ENCODE data around the gene NVL.
"Not testable (repeated sequence)": the region's sequence is repeated elsewhere in the genome, so short reads cannot be mapped to it uniquely, and the experiment has no call there.

Gene NVL

DNA sequence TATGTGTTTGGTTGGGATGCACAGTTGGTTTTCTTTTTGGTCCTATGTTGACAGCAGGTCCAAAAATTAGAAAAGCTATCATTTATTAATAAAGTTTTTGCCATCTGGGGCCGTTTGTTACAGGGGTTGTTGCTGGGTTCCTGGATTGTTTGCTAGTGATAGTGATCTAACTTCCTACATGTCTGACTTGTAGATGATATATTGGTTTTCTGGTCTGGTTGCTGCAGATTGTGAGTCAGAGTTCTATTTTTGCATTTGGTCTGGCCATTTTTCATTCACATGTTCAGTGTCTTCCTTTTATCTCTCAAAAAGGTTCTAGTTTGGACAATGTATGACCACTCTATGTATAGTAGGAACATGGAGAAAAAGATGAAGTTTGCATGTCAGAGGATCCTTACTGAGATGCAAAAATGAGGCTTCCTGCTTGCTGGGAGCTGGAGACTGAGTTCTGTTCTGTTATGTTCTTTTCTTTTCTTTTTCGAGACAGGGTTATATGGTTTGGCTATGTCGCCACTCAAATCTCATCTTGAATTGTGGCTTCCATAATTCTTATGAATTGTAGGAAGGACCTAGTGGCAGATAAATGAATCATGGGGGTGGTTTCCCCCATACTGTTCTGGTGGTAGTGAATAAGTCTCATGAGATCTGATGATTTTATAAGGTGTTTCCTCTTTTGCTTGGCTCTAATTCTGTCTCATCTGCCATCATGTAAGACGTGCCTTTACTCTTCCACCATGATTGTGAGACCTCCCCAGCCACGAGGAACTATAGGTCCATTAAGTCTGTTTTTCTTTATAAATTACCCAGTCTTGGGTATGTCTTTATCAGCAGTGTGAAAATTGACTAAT lies 4.2 kb upstream of the NVL start:
- DNase-seq, result no peak

DNA sequence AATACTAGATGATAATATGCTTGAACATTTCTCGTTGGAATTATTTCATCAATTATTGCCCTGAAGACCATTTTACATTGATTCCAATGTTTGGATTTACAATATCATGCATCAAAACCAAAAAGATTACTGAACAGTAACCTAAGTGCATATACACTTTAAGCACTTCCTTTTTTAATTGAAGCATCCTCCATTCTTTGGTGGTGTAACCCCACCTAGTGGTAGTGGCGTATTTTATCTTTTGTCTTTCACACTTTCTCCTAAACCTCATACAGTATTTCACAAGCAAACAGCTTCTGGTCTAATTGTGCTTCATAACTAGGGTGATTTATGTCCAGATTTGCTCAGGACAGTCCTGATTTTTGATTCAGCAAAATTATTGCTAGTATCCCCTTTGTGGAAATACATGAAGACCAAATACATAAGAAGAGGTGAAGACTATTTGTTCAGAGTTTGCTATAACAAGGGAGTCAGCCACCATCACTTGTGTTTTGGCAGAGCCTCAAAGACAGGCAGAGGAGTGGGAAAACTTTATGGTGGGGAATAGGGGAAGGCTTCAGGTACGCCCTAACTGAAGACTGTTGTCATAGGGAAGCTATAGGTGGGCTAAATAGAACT lies 3.4 kb upstream of the NVL start:
- peak; percentile 44 for DNase-seq

DNA sequence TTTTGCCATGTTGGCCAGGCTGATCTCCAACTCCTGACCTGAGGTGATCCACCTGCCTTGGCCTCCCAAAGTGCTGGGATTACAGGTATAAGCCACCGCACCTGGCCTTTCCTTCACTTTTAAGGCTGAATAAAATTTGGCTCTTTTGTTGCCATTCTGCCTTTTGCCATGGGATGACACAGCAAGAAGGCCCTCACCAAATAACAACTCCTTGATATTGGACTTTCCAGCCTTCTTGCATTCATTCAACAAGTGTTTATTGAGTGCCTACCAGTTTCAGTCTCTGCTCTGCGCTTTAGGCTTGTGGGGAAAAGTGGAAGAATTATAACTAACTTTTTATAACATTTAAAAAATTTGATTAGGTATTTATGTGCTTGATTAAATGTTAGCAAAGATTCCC lies 1.9 kb upstream of the NVL start:
- no peak for DNase-seq

GRCh38 chr1:224331326-224331725 lies 1.4 kb upstream of the NVL start:
- DNase-seq, result no peak

DNA sequence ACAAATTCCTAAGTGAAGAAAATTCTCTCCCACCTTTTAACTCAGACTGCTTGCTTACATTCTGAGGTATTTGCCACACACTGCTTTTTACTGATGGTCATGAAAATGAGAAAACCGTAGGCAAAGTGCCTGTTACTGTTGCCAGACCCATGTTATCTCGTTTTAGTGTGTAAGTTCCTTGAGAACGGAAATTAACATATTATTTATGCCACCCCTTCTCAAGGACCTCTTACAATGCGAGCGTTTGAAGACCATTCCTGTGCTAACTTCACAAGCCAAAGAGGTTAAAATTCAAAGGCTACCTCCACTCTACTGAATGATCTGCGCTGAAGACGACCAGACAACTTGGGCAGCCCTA lies 509 bp downstream of the NVL start:
- DNase-seq, result no peak

DNA sequence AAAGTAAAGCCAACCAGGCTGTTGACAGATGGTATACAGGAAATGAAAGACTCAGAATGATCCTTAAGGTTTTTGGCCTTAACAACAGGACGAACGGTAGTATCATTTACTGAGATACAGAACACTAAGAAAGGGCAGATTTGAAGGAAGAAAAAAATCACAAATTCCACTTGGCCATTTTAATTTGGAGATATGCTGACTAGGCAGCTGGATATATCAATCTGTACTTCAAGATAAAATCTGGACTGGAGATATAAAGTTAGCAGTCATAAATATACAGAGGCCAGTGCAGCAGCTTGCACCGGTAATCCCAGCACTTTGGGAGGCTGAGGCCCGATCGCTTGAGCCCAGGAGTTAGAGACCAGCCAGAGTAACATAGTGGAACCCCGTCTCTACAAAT lies 1.3 kb downstream of the NVL start:
- DNase-seq, result no peak

DNA sequence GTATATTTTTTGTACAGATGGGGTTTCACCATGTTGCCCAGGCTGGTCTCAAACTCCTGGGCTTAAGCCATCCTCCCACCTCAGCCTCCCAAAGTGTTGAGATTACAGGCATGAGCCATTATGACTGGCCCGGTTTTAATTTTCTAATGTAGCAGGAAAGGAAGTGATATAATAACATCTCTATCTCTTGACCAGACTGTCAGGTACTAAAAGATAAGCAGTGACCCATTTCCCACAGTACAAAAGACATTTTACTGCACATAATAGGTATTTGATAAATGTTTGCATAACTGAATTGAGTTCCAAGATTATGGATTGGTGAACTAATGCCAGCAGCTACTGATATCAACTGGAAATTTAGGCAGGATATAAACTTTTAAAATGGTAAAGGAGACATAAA lies 4.0 kb downstream of the NVL start:
- no peak for DNase-seq

GRCh38 chr1:224321706-224322105 lies 8.3 kb downstream of the NVL start:
- DNase-seq, result no peak

DNA sequence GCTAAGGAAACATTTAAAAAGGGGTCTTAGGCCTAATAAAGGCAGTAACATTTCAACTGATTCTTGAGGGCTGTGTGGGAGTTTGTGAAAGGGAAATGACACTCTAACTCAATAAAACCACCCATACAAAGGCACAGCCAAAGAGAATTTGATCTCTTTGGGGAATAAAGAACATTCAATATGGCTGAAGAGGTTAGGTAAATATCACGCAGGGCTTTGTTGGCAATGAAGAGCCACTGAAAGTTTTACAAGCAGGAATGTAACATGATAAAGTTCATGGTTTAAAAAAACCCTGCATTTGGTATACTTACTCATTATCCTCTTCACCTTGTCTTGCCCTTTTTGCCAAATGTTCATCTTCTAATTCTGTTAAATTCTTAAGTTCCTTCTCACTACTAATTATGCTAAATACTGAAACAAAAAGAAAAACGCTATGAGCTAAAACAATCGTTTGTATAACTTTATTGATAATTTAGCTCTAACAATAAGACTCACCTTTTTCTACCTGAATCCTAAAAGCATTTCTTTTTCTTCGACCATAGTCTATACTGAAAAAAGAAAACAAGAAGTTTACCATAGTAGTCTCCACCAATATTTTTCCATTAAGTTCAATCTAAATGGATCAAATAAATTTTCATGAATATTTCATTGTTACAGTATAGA lies 12.5 kb downstream of the NVL start:
- no peak for DNase-seq

DNA sequence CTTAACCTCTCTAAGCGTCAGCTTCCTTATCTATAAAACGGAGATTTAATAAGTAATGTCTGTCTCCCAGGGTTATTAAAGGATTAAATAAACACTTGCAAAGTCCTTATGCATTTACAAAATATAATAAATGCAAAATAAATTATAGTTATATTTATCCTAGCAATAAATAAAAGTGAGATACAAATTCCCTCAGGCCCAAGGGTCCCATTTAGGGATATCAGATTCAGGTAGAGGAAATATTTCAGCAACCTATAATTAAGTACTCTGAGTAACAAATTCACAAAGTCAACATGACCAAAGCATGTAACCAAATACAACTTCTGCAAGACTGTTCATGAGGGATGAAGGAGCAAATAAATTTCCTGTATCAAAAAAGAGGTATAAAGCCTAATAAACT lies 17.9 kb downstream of the NVL start:
- DNase-seq, result no peak

DNA sequence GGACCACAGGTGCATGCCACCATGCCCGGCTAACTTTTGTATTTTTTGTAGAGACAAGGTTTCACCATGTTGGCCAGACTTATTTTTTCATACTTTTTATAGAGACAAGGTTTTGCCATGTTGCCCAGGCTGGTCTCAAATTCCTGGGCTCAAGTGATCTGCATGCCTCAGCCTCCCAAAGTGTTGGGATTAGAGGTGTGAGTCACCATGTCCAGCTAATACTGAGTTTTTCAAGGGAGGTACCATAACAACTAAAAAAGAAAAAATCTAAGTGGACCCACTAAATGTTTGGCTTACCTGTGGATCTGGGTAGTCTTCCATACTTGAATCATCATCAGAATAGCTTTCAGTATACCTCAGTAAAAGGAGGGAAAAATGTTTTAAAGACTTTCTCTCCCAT lies 18.5 kb downstream of the NVL start:
- not testable (repeated sequence) for DNase-seq

- DNase-seq, result no peak
Measured at GRCh38 chr1:224308064-224308463, 21.9 kb downstream of the NVL start.

DNA sequence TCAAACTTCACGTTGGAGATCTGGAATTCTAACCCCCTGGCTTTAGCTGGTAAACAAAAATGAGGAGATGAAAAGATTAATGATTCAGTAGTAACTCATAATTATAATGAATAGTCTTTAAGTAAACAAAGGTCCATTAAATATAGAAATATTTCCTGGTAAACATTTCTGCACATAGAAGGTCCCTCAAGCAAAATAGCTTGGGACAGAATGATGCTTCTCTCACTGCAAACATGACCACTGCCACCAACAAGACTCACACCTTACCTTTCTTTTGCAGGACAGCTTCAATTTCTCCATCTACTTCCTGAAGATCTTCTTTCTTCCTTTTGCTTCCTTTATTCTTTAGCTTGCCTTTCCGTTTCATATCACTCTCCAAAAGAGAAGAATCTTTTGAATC lies 25.2 kb downstream of the NVL start:
- no peak for DNase-seq

DNA sequence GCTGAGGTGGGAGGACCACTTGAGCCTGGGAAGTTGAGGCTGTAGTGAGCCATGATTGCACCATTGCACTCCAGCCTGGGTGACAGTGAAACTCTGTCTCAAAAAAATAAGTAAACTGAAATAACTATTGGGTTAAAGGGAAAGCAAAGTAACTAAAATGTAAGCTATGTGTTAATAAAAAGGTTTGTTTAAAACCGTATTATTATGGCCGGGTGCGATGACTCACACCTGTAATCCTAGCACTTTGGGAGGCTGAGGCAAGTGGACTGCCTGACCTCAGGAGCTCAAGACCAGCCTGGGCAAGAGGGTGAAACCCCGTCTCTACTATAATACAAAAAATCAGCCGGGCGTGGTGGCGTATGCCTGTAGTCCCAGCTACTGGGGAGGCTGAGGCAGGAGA lies 27.0 kb downstream of the NVL start:
- no peak for DNase-seq

- no peak for DNase-seq
Measured at GRCh38 chr1:224301391-224301790, 28.6 kb downstream of the NVL start.

GRCh38 chr1:224300346-224300745 lies 29.6 kb downstream of the NVL start:
- DNase-seq, result no peak

DNA sequence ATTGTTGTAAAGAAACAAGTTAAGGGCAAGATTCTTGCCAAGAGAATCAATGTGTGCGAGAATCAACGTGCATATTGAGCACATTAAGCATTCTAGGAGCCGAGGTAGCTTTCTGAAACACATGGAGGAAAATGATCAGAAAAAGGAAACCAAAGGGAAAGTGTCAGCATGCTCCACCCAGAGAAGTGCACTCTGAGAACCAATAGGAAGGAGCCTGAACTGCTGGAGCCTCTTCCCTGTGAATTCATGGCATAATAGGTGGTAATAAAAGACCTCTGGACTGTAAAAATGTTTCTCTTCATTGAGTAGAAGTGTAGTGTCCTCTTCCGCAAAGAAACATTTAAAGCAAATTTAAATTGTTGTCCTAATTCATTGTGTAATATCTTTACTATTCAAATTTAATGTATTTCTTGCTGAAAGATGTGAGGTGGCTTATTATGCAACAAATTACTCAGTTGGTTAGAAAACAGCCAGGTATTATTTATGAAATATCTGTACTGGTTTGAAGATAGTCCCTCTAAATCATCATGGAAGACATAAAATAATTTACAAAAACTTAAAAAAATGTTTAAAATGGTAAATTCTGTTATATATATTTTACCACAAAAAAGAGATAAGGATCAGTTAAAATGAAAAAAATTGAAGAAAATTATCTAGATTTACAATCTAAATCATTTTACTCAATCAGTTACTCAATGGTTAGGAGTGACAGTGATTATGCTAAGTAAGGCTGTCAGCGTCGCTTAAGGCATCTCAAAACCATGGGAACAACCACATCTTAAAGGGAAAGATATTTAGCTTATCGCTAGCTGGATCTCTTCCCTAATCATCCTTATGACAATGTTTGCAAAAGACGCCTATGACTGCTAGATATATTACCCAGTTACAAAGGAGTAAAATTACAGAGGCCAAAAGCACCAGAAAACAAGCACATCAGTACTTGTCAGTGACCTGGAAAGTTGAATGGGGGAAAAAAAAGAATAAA lies 31.3 kb downstream of the NVL start:
- no peak for DNase-seq

DNA sequence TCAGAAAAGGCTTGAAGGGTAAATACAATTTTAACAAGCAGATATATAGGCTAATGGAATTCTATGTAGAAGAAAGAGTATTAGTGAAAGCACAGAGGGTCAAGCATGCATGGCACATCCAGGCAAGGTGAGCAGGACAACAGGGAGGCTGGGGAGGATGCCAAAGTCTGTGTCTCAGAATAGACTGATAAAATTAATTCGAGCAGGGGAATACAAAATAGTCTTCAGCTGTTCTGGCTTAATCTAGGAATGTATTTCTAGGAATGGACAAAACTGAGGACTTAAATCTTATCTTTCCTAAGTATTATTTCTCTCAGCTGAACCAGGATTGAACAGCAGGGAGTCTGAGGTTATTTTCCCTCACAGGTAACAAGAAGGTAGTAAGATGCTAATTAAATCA lies 35.2 kb downstream of the NVL start:
- no peak for DNase-seq

- no peak for DNase-seq
Measured at GRCh38 chr1:224292419-224292818, 37.6 kb downstream of the NVL start.

DNA sequence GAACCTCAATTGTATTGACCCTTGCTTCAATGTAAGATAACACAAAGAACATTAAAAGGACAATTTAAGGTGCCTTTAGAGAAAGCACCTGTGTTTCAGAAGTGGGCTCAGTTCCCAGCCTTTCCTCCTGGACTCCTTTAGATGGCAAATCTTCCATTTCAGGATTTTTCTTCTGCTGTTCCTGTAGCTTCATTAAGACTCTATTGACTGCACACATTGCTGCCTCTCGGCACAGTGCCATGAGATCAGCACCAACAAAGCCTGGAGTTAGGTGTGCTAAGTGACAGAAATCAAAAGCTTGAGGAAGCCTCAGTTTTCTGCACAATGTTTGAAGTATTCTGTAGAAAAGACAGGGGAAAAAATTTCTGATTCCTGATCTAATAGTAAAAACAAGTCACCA lies 40.6 kb downstream of the NVL start:
- no peak for DNase-seq

GRCh38 chr1:224287714-224288113 lies 42.3 kb downstream of the NVL start:
- DNase-seq, result no peak

GRCh38 chr1:224282140-224282539 lies 47.8 kb downstream of the NVL start:
- DNase-seq, result no peak
